CD4-positive, CD25-positive, alpha-beta regulatory T cell (primary cell): ENCODE data around the gene COL6A2. TPM values are rescaled to one million over a fixed set of nuclear protein-coding genes. Genes with fewer than 3 reads are reported as not detected.

Experiments
- ATAC-seq, 2 donors: fragments of 150-1000 bp; cut with Tn5 transposase; one replicate each; pipeline ENCODE4 v1.10.0; 2021; ENCODE audit warnings: low read depth in 2 of 2, moderate number of reproducible peaks in 2 of 2, moderate library complexity in 1 of 2
- DNase-seq, 3 donors: peaks; one replicate each; pipeline versions ENCODE4 v3.0.0 to v3.0.0-alpha.2; 2012 to 2022; ENCODE audit warnings: mixed read lengths in 1 of 3
- H3K27ac ChIP-seq: one replicate; pipeline ENCODE4 v1.7.0; 2013; ENCODE audit warnings: mild to moderate bottlenecking, low read length; ENCODE audit not compliant: insufficient read depth, poor library complexity, severe bottlenecking
- H3K27me3 ChIP-seq: one replicate; pipeline ENCODE4 v1.7.0; 2013; ENCODE audit warnings: low read length; ENCODE audit not compliant: control insufficient read depth, insufficient read depth
- H3K36me3 ChIP-seq: one replicate; pipeline ENCODE4 v1.7.0; 2013; ENCODE audit warnings: mild to moderate bottlenecking, low read length, moderate library complexity; ENCODE audit not compliant: control insufficient read depth, insufficient read depth
- H3K4me1 ChIP-seq: 2 replicates; pipeline ENCODE4 v1.7.0; 2013; ENCODE audit warnings: mild to moderate bottlenecking, low read length; ENCODE audit not compliant: insufficient read depth, control insufficient read depth, poor library complexity, severe bottlenecking
- H3K4me3 ChIP-seq: one replicate; pipeline ENCODE4 v1.7.0; 2013; ENCODE audit warnings: low read depth, mild to moderate bottlenecking, low read length, moderate library complexity
- H3K9me3 ChIP-seq, 2 experiments: 1 replicate in 1 of 2; 2 replicates in 1 of 2; pipeline ENCODE4 v1.7.0; 2013; ENCODE audit warnings: low read length in 2 of 2, mild to moderate bottlenecking in 1 of 2, moderate library complexity in 1 of 2; ENCODE audit not compliant: control insufficient read depth in 2 of 2
- H3K27ac Mint-ChIP-seq, 3 donors: one replicate each; pipeline ENCODE4 v1.8.0; 2020 to 2022; ENCODE audit warnings: mild to moderate bottlenecking in 3 of 3, mixed read lengths in 3 of 3, moderate library complexity in 2 of 3
- H3K27me3 Mint-ChIP-seq: one replicate; pipeline ENCODE4 v1.8.0; 2022; ENCODE audit warnings: mild to moderate bottlenecking, mixed read lengths
- H3K36me3 Mint-ChIP-seq: one replicate; pipeline ENCODE4 v1.8.0; 2020; ENCODE audit warnings: mixed read lengths
- H3K4me1 Mint-ChIP-seq, 4 donors: one replicate each; pipeline ENCODE4 v1.8.0; 2020 to 2022; ENCODE audit warnings: mixed read lengths in 4 of 4, mild to moderate bottlenecking in 1 of 4
- H3K4me3 Mint-ChIP-seq, 4 donors: one replicate each; pipeline ENCODE4 v1.8.0; 2020 to 2022; ENCODE audit warnings: mild to moderate bottlenecking in 4 of 4, mixed read lengths in 4 of 4, moderate library complexity in 3 of 4
- H3K9me3 Mint-ChIP-seq, 7 donors: one replicate each; pipeline ENCODE4 v1.8.0; 2020 to 2022; ENCODE audit warnings: mixed read lengths in 7 of 7, mild to moderate bottlenecking in 3 of 7, moderate library complexity in 2 of 7
- polyA plus RNA-seq, 4 donors: library from polyadenylated mRNA; unstranded; fragments of 300-500 nt; fragmentation: Illumina TruSeq; gene quantifications; one replicate each; pipeline ENCODE4 v1.2.3, GENCODE V29; 2021
- total RNA-seq: library from RNA; stranded (reverse); gene quantifications from one replicate; pipeline ENCODE4 v1.2.3, GENCODE V29; 2022

COL6A2 gene
- total and polyA plus RNA-seq, 5 donors from 2014 or later = 0.08 to 12.9 (median 1.3) TPM

DNA sequence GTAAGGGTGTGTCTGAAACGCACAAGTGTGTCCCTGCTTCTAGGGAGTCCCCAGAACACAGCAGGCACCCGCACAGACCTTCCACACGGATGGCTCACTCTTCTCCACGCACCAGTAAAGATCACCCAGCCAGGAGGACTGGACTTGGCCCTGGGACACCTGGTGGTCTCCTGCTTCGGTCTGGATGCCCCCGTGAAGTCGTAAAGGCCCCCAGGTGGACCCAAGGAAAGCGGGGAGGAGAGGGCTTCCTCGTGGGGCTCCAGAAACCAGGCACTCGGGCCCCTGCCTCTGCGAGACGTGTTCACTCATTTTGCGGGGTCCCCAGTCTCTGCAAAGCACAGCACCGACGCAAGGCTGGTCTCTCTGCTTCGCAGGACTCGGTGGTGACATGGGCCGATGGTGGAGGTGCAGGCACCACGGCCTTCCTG, 20.2 kb upstream of the COL6A2 start:
- H3K4me3 ChIP-seq = no peak overlapping the region
- DNase-seq = no peak
- no peaks in the 10 kb centered on the region for H3K9me3 ChIP-seq
- no peak for ATAC-seq
- no peaks in the 10 kb centered on the region for H3K27me3 ChIP-seq
- no peaks in the 10 kb centered on the region for H3K36me3 ChIP-seq
- H3K4me1 ChIP-seq = no peaks in the 10 kb centered on the region
- no peak overlapping the region for H3K27ac Mint-ChIP-seq
- no peaks in the 10 kb centered on the region for H3K9me3 Mint-ChIP-seq
- no peak overlapping the region for H3K4me3 Mint-ChIP-seq
- H3K27me3 Mint-ChIP-seq = peaks cover 4% of the 10 kb centered on the region
- H3K27ac ChIP-seq = no peak overlapping the region
- no peaks in the 10 kb centered on the region for H3K36me3 Mint-ChIP-seq
- H3K4me1 Mint-ChIP-seq = no peaks in the 10 kb centered on the region

DNA sequence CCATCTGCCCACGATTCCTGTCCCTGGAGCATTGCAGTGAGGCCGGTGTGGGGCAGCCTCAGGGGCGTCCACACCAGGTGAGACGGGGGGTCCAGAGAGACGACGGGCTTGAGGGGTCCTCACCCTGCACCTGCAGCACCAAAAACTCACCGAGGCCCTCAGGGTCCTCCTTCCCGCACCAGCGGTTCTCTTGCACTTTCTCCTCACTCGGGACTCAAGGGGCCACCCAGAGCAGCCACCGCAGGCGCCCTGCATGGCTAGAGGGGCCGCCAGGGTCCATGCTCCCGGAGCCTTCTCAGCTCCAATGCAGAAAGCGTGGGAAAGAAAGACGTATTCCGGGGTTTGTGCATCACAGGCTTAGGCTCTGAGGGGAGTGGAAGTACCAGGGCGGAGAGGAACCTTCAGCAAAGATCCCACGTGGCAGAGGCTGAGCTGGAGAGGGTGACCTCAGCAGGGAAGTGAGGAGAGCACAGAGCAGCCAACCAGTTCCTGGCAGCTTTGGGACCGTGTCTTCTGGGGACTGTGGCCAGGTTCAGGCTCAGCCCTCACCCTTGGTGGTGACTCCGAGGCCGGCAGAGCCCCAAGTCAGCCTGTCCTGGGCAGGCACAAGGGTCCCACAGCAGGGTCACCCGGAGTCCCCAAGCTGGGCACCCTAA, 19.5 kb upstream of the COL6A2 start:
- no peaks in the 10 kb centered on the region for H3K9me3 ChIP-seq
- H3K36me3 Mint-ChIP-seq = no peaks in the 10 kb centered on the region
- H3K4me1 Mint-ChIP-seq = no peaks in the 10 kb centered on the region
- no peaks in the 10 kb centered on the region for H3K9me3 Mint-ChIP-seq
- DNase-seq = no peak
- H3K27ac Mint-ChIP-seq = no peak overlapping the region
- no peak overlapping the region for H3K27ac ChIP-seq
- ATAC-seq = no peak
- no peaks in the 10 kb centered on the region for H3K27me3 ChIP-seq
- H3K4me1 ChIP-seq = no peaks in the 10 kb centered on the region
- no peaks in the 10 kb centered on the region for H3K36me3 ChIP-seq
- no peak overlapping the region for H3K4me3 Mint-ChIP-seq
- H3K27me3 Mint-ChIP-seq = peaks cover 4% of the 10 kb centered on the region
- no peak overlapping the region for H3K4me3 ChIP-seq

DNA sequence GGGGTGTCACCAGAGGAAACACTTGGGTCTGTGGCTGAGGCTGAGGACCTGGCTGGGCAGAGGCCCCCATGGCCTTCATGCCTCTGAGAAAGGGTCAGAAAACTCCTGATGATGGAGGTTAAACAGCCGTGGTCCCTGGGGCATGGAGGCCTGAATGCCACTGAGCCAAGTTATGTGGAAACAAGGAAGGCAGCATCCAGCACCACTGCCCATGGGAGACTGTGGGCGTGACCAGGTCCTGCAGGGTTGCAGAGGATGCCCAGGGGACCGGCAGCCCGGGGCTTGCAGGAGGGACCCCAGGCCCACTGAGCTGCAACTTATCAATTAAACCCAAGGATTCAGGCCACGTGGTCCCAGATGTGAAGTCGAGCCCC, 18.9 kb upstream of the COL6A2 start:
- DNase-seq = no peak

DNA sequence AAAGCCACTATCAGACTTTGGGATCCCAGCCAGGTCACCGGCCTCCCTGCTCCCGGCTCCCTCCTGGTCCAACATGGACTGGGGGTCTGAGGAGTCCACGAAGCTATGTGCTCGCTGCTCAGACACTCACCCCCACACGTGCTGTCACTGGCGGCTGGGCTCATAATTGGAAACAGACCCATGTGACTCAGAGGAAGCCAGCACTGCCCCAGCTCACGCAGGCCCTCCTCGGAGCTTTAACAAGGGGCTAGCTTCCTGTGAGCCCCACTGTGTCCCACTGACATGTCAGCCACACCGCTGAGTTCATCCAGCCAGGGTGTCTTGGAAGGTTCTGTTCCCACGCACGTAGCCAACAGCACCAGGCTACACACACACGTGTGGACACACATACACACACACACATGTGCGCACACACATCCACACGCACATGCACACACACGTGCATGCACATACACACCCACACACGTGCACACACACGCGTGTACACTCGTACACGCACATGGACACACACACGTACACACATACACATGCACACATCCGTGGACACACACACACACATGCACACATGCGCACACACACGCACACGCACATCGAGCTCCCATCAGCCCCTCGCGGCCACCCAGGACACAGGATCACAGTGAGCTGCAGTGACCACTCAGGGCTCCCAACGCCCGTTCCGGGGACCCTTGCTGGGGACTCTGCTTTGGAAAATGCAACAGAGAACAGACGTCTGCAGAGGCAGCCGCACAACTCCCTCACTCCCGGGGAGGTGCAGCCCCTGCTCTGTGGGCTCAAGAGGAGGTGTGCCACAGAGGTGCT, 18.4 kb upstream of the COL6A2 start:
- H3K27ac Mint-ChIP-seq = no peak overlapping the region

More for the DNA sequence above, 18.9 kb upstream of the COL6A2 start:
- Histone ChIP-seq H3K27ac (no peak overlapping the region), H3K4me3 (no peak overlapping the region), H3K27me3 (no peaks in the 10 kb centered on the region), H3K9me3 (no peaks in the 10 kb centered on the region), H3K36me3 (no peaks in the 10 kb centered on the region), H3K4me1 (no peaks in the 10 kb centered on the region)
- H3K4me3 Mint-ChIP-seq = no peak overlapping the region
- H3K9me3 Mint-ChIP-seq = no peaks in the 10 kb centered on the region
- peaks cover 4% of the 10 kb centered on the region for H3K27me3 Mint-ChIP-seq
- H3K36me3 Mint-ChIP-seq = no peaks in the 10 kb centered on the region
- no peaks in the 10 kb centered on the region for H3K4me1 Mint-ChIP-seq
- ATAC-seq = no peak
- H3K27ac Mint-ChIP-seq = no peak overlapping the region

DNA sequence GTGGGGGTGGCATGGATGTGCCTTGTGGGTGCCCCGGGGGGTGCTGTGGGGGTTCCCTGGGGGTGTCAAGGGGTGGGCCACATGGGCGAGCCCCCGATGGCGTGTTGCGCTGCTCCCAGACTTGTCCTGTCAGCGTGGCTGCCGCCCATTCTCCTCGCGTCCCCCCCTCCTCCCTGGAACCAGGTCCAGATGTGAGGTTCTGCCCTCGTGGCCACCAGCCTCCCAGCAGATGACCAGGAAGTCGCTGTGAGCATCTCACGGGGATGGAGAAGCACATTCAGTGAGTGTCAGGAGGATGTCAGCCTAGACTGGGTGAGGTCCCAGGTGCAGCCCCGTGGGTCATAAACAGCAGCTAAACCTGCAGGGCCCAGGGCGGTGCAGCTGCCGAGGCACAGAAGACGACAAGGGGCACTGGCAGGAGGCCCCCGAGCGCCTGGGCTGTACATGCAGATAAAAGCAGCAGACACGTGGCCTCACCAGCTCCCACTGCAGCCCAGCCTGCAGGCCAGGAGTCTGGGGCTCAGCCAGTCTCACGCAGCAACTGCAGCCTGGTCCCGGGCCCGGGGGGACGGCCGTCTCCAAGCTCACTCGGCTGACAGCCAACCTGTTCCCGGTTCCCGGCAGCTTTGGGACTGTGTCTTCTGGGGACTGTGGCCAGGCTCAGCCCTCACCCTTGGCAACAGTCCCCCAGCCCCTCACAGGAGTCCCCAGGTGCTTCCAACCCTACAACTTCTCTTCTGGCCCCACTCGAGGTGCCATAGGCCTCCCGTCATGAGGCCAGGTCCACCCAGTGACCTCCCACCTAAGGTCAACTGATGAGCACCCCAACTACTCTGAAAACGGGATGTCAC, 17.5 kb upstream of the COL6A2 start:
- Mint-ChIP-seq H3K4me1 (no peaks in the 10 kb centered on the region), H3K4me3 (no peak overlapping the region), H3K27ac (no peak overlapping the region), H3K9me3 (no peaks in the 10 kb centered on the region), H3K36me3 (no peaks in the 10 kb centered on the region), H3K27me3 (no peaks in the 10 kb centered on the region)
- H3K4me3 ChIP-seq = no peak overlapping the region
- DNase-seq (no peak), ATAC-seq (no peak)
- H3K27ac ChIP-seq = no peak overlapping the region
- no peaks in the 10 kb centered on the region for H3K4me1 ChIP-seq
- H3K36me3 ChIP-seq = no peaks in the 10 kb centered on the region
- H3K27me3 ChIP-seq = no peaks in the 10 kb centered on the region
- no peaks in the 10 kb centered on the region for H3K9me3 ChIP-seq

More for the DNA sequence above, 18.4 kb upstream of the COL6A2 start:
- no peaks in the 10 kb centered on the region for H3K36me3 ChIP-seq
- no peaks in the 10 kb centered on the region for H3K27me3 ChIP-seq
- no peak overlapping the region for H3K4me3 ChIP-seq
- H3K27me3 Mint-ChIP-seq = peaks cover 4% of the 10 kb centered on the region
- H3K27ac ChIP-seq = no peak overlapping the region
- no peaks in the 10 kb centered on the region for H3K36me3 Mint-ChIP-seq
- H3K4me1 ChIP-seq = no peaks in the 10 kb centered on the region
- H3K4me3 Mint-ChIP-seq = no peak overlapping the region
- DNase-seq = no peak
- no peaks in the 10 kb centered on the region for H3K9me3 ChIP-seq
- ATAC-seq = no peak
- no peaks in the 10 kb centered on the region for H3K9me3 Mint-ChIP-seq
- no peaks in the 10 kb centered on the region for H3K4me1 Mint-ChIP-seq

DNA sequence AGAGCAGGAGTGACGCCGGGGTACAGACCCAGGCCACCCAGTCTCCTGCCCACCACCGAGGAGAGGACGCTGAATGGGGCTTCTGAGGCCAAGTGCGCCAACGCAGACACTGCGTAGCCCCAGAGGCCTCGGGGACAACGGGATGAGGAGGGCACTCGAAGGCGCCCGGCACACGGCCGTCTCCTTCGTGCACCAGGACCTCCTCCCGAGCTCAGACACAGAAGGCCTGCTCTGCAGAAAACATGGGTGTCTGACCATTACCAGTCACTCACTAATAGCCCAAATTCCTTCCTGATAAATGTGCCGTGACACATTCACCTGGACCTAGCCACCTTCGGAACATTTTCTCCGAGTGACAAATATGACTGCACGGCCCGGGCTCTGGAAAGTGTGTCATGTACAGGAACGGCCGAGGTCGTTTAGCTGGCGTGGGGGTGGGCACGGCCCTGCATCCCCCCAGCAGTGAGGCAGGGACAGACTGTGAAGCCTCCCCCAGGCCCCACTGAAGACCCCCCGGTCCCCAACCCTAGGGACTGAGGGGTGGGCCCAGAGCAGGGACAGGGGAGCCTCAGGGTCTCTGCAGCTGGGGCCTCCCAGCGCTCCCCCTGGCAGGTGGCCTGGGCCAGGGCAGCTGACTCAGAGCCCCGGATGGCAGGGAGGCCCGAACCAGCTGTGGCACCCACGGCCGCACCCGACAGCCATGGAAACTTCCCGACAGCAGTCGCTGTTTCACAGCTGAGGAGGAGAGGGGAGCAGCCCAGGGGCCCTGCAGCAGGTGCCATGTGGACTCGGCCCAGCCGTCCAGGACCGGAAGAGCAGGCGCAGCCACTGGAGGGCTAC, 16.7 kb upstream of the COL6A2 start:
- H3K36me3 Mint-ChIP-seq = no peaks in the 10 kb centered on the region
- Histone ChIP-seq H3K9me3 (peaks cover 0 to 3% of the 10 kb centered on the region in 2 experiments), H3K27me3 (no peaks in the 10 kb centered on the region), H3K4me3 (no peak overlapping the region), H3K4me1 (no peaks in the 10 kb centered on the region), H3K27ac (no peak overlapping the region), H3K36me3 (no peaks in the 10 kb centered on the region)
- H3K9me3 Mint-ChIP-seq = peaks cover 0 to 5% (median 0%) of the 10 kb centered on the region in 7 donors
- no peaks in the 10 kb centered on the region for H3K27me3 Mint-ChIP-seq
- ATAC-seq = no peak
- no peaks in the 10 kb centered on the region for H3K4me1 Mint-ChIP-seq
- H3K4me3 Mint-ChIP-seq = no peak overlapping the region
- H3K27ac Mint-ChIP-seq = no peak overlapping the region
- no peak for DNase-seq
